Cardiac muscle cell (in vitro differentiated cells and primary cell): ENCODE measurements around the gene EMILIN2. TPM values are rescaled to one million over a fixed set of nuclear protein-coding genes. Genes with fewer than 3 reads are reported as not detected.
"Not testable (repeated sequence)": the region's sequence is repeated elsewhere in the genome, so short reads cannot be mapped to it uniquely, and the experiment has no call there.

Experiments
- DNase-seq, 2 donors: peaks; one replicate each; pipeline versions ENCODE4 v3.0.0 to v3.0.0-alpha.2; 2010 to 2017; ENCODE audit warnings: low read depth in 1 of 2, low spot score in 1 of 2
- H3K27ac ChIP-seq: fragments of 200-600 bp; sonication (generic); 2 replicates; pipeline ENCODE4 v1.5.1; 2016
- H3K27me3 ChIP-seq: fragments of 200-600 bp; sonication (generic); 2 replicates; pipeline ENCODE4 v1.6.0; 2016; ENCODE audit warnings: control low read depth
- H3K36me3 ChIP-seq: fragments of 200-600 bp; sonication (generic); 2 replicates; pipeline ENCODE4 v1.5.1; 2016; ENCODE audit warnings: control low read depth
- H3K4me1 ChIP-seq: fragments of 200-600 bp; sonication (generic); 2 replicates; pipeline ENCODE4 v1.8.1; 2017; ENCODE audit warnings: low read depth, mild to moderate bottlenecking, mixed run types
- H3K4me3 ChIP-seq: fragments of 200-600 bp; sonication (generic); 2 replicates; pipeline ENCODE4 v1.5.1; 2016; ENCODE audit warnings: mild to moderate bottlenecking
- H3K9me3 ChIP-seq: fragments of 200-600 bp; sonication (generic); 2 replicates; pipeline ENCODE4 v1.5.1; 2017; ENCODE audit warnings: low read depth, mild to moderate bottlenecking, control low read depth
- CTCF ChIP-seq: IDR thresholded peaks from 2 replicates; pipeline ENCODE4 v1.5.1; 2012; ENCODE audit warnings: low read depth, mild to moderate bottlenecking, low read length
- polyA plus RNA-seq: library from polyadenylated mRNA; unstranded; fragments of >200 nt; fragmentation: Nextera tagmentation; extraction: Ambion mirVana; gene quantifications from 2 replicates; pipeline ENCODE4 v1.2.1, GENCODE V29; 2016
- total RNA-seq: library from RNA; depleted of rRNA; stranded (reverse); fragments of >200 nt; gene quantifications from 2 replicates; pipeline ENCODE4 v1.2.3, GENCODE V29; 2016

The EMILIN2 gene
- total and polyA plus RNA-seq, 2 experiments from 2014 or later, result 96.8 to 134 TPM

- Histone ChIP-seq H3K36me3 (no peaks in the 10 kb centered on the region), H3K9me3 (no peaks in the 10 kb centered on the region), H3K4me3 (no peak overlapping the region), H3K4me1 (peaks cover 6% of the 10 kb centered on the region), H3K27ac (peak overlapping the region; percentile 60), H3K27me3 (no peaks in the 10 kb centered on the region)
- peak in 1 of 2 donors; percentile 27 for DNase-seq
- no peak for TF ChIP-seq CTCF
Observed at GRCh38 chr18:2827061-2827460, 19.7 kb upstream of the EMILIN2 start.

GRCh38 chr18:2836118-2836517 lies 10.7 kb upstream of the EMILIN2 start:
- not testable (repeated sequence) for DNase-seq, H3K9me3 ChIP-seq, H3K36me3 ChIP-seq, H3K4me3 ChIP-seq, H3K4me1 ChIP-seq, H3K27me3 ChIP-seq, H3K27ac ChIP-seq

GRCh38 chr18:2837290-2837689 lies 9.5 kb upstream of the EMILIN2 start:
- H3K9me3 ChIP-seq, H3K4me3 ChIP-seq, H3K27ac ChIP-seq, DNase-seq, H3K4me1 ChIP-seq, H3K27me3 ChIP-seq, H3K36me3 ChIP-seq: not testable (repeated sequence)

GRCh38 chr18:2839202-2839601 lies 7.6 kb upstream of the EMILIN2 start:
- no peak for DNase-seq
- no peaks in the 10 kb centered on the region for H3K36me3 ChIP-seq
- TF ChIP-seq CTCF, result no peak
- H3K4me1 ChIP-seq, result no peaks in the 10 kb centered on the region
- no peak overlapping the region for H3K4me3 ChIP-seq
- H3K27ac ChIP-seq, result no peak overlapping the region
- H3K9me3 ChIP-seq, result no peaks in the 10 kb centered on the region
- H3K27me3 ChIP-seq, result no peaks in the 10 kb centered on the region

- H3K27me3 ChIP-seq, result no peaks in the 10 kb centered on the region
- no peaks in the 10 kb centered on the region for H3K4me1 ChIP-seq
- no peak for DNase-seq
- H3K27ac ChIP-seq, result no peak overlapping the region
- no peak overlapping the region for H3K4me3 ChIP-seq
- no peaks in the 10 kb centered on the region for H3K9me3 ChIP-seq
- no peak for TF ChIP-seq CTCF
- H3K36me3 ChIP-seq, result no peaks in the 10 kb centered on the region
Observed at GRCh38 chr18:2840521-2840920, 6.3 kb upstream of the EMILIN2 start.

GRCh38 chr18:2843146-2843545 lies 3.7 kb upstream of the EMILIN2 start:
- H3K36me3 ChIP-seq, result no peaks in the 10 kb centered on the region
- H3K9me3 ChIP-seq, result no peaks in the 10 kb centered on the region
- no peak for TF ChIP-seq CTCF
- no peak overlapping the region for H3K4me3 ChIP-seq
- no peak overlapping the region for H3K27ac ChIP-seq
- H3K4me1 ChIP-seq, result peaks cover 4% of the 10 kb centered on the region
- no peak for DNase-seq
- H3K27me3 ChIP-seq, result no peaks in the 10 kb centered on the region

GRCh38 chr18:2845172-2845571 lies 1.6 kb upstream of the EMILIN2 start:
- no peaks in the 10 kb centered on the region for H3K36me3 ChIP-seq
- no peaks in the 10 kb centered on the region for H3K9me3 ChIP-seq
- no peak for DNase-seq
- H3K27ac ChIP-seq, result peak overlapping the region; percentile 22
- no peaks in the 10 kb centered on the region for H3K27me3 ChIP-seq
- no peak overlapping the region for H3K4me3 ChIP-seq
- TF ChIP-seq CTCF, result no peak
- H3K4me1 ChIP-seq, result peaks cover 12% of the 10 kb centered on the region
